NOMO-1 treated with DMSO at 0.1 percent for 48 hours (cell line): ENCODE data around the gene TUBGCP2.

Experiments
- DNase-seq: peaks from one replicate; lab custom pipeline; 2025; ENCODE audit not compliant: unreplicated experiment; lab: John Stamatoyannopoulos, UW

Gene TUBGCP2

DNA sequence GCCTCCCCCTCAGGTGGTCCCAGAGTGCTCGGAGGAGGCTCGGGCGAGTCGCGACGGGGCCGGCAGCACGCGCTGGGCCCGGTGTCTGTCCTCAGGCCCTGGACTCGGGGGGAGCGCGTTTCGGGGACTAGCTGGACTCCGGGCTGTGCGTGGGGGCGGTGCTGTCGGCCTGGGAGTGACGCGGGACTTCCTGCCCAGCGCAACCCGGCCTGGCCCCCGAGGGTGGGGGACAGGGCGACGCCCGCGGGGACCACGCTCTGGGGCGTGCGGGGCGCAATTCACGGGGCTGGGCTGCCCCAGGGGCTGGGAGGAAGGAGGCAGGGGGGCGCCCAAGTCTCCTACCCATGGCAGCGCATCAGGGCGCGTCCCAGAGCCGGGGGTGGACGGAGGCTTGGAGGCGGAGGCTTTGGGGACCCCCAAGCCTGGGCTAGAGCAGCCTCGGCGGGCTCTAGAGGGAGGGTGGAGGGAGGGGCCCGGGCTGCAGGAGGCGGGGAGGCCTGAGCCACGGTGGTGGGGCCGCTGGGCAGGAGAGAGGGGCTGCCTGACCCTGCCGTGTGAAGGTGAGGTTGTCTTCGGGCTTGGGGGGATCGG lies 73.3 kb downstream of the TUBGCP2 start:
- DNase-seq: no peak

GRCh38 chr10:133234796-133235195 lies 73.9 kb downstream of the TUBGCP2 start:
- peak; percentile 47 for DNase-seq

GRCh38 chr10:133231946-133232574 lies 76.6 kb downstream of the TUBGCP2 start:
- no peak for DNase-seq

- no peak for DNase-seq
Measured at GRCh38 chr10:133231244-133231945, 77.3 kb downstream of the TUBGCP2 start.

- peak; percentile 67 for DNase-seq
Measured at GRCh38 chr10:133230387-133231195, 78.1 kb downstream of the TUBGCP2 start.

DNA sequence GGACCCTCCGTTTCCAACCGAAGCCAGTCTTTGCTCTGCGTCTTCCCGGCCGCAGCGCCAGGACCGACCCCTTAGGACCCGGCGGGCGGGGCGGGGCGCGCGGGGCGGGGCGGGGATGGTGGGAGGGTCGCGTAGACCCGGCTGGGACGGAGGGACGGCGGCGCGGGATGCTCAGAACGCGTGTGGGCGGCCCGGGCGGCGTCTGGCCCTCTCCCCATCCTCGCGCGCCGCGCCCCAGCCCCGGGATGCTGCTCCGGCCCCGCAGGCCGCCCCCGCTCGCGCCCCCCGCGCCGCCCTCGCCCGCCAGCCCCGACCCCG lies 78.7 kb downstream of the TUBGCP2 start, which contains the start of gene UTF1:
Gene UTF1 (plus strand): TSS at position 174 of the 318 bp plus-strand sequence. CDS start 72 bp downstream, at position 246.
- no peak for DNase-seq

DNA sequence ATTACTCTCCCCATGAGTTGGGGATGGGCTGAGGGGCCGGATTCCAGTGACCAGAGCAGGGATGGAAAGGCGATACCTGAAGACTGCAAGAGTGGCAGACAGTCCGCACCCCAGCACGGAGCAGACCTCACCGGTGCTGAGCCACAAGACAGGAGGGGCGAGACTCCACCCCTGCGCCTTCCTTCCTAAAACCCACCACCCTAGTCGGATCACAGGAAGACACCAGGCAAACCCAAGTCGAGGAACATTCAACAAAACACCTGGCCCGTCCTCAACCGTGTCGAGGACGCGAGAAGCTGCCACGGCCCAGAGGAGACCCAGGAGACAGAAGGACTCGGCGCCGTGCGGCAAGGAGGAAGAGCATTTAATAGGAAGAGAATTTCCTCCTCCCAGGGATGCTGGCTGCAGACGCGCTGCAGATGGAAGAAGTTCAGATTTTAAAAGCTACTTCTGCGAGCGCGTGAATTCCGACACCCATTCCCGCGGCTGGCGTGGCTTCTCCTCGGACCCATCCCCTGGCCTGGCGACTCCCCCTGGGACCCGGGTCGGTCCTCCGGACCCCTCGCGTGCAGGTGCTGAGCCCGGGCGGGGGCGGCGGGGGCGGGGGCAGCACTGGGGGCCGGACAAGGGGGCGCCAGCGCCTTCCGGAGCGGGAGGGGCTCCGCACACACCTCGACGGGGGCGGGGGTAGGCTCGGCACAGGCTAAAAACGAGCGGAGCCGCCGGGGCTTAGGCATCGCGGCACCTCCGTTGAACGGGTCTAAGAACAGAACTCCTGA lies 79.2 kb downstream of the TUBGCP2 start:
- no peak for DNase-seq
